HepG2 (cell line): ENCODE results near the gene CREB3. TPM values are rescaled to one million over a fixed set of nuclear protein-coding genes. Genes with fewer than 3 reads are reported as not detected.

Source experiments
- ATF7-NPFF ChIP-seq: sonication (generic); formaldehyde crosslinking; IDR thresholded peaks from 2 replicates; pipeline ENCODE4 v1.8.1; 2023; ENCODE audit warnings: mild to moderate bottlenecking, low read depth, missing genetic modification reagents, moderate library complexity
- BATF2 ChIP-seq: sonication (generic); formaldehyde crosslinking; IDR thresholded peaks from 2 replicates; pipeline ENCODE4 v1.8.0; 2022; ENCODE audit warnings: mild to moderate bottlenecking, missing genetic modification reagents, moderate library complexity
- CBX5 ChIP-seq: sonication (generic); formaldehyde crosslinking; IDR thresholded peaks from 2 replicates; pipeline ENCODE4 v1.4.0; 2020; ENCODE audit warnings: missing genetic modification reagents, borderline replicate concordance
- KLF13 ChIP-seq: sonication (generic); formaldehyde crosslinking; IDR thresholded peaks from 2 replicates; pipeline ENCODE4 v1.4.0; 2020; ENCODE audit warnings: mild to moderate bottlenecking, missing genetic modification reagents
- MEF2D ChIP-seq: sonication (generic); formaldehyde crosslinking; IDR thresholded peaks from 2 replicates; pipeline ENCODE4 v1.5.1; 2020; ENCODE audit warnings: mild to moderate bottlenecking, missing genetic modification reagents
- SALL2 ChIP-seq: sonication (generic); formaldehyde crosslinking; IDR thresholded peaks from 2 replicates; pipeline ENCODE4 v1.8.1; 2023; ENCODE audit warnings: mild to moderate bottlenecking, missing genetic modification reagents, inconsistent platforms
- THYN1 ChIP-seq: sonication (generic); formaldehyde crosslinking; IDR thresholded peaks from 2 replicates; pipeline ENCODE4 v1.8.1; 2023; ENCODE audit warnings: low read depth, mild to moderate bottlenecking, moderate library complexity, missing genetic modification reagents, borderline replicate concordance
- UBTF ChIP-seq: sonication (generic); formaldehyde crosslinking; IDR thresholded peaks from 2 replicates; pipeline ENCODE4 v1.4.0; 2020; ENCODE audit warnings: mild to moderate bottlenecking, missing genetic modification reagents
- ZBTB37 ChIP-seq: sonication (generic); formaldehyde crosslinking; IDR thresholded peaks from 2 replicates; pipeline ENCODE4 v1.4.0; 2020; ENCODE audit warnings: mild to moderate bottlenecking, missing genetic modification reagents
- ZBTB7A ChIP-seq: sonication (generic); formaldehyde crosslinking; IDR thresholded peaks from 2 replicates; pipeline ENCODE4 v1.8.0; 2022; ENCODE audit warnings: mild to moderate bottlenecking, missing genetic modification reagents
- ZFP36L1 ChIP-seq: sonication (generic); formaldehyde crosslinking; IDR thresholded peaks from 2 replicates; pipeline ENCODE4 v1.8.0; 2022; ENCODE audit warnings: mild to moderate bottlenecking, missing genetic modification reagents, moderate library complexity
- ZNF557 ChIP-seq: sonication (generic); formaldehyde crosslinking; IDR thresholded peaks from 2 replicates; pipeline ENCODE4 v1.4.0; 2020; ENCODE audit warnings: missing genetic modification reagents
- ZNF570 ChIP-seq: sonication (generic); formaldehyde crosslinking; IDR thresholded peaks from 2 replicates; pipeline ENCODE4 v1.4.0; 2020; ENCODE audit warnings: mild to moderate bottlenecking, missing genetic modification reagents, borderline replicate concordance
- ZNF616 ChIP-seq: sonication (generic); formaldehyde crosslinking; IDR thresholded peaks from 2 replicates; pipeline ENCODE4 v1.5.0; 2020; ENCODE audit warnings: low read depth, mild to moderate bottlenecking, missing genetic modification reagents
- ZNF879 ChIP-seq: sonication (generic); formaldehyde crosslinking; IDR thresholded peaks from 2 replicates; pipeline ENCODE4 v1.8.1; 2023; ENCODE audit warnings: missing genetic modification reagents
- polyA plus RNA-seq, 8 experiments: library from polyadenylated mRNA; depleted of rRNA in 3 of 8; stranded (reverse) in 7 of 8; unstranded in 1 of 8; fragments of >200 nt; fragmentation: Illumina TruSeq in 4 of 8; extraction: Trizol in 4 of 8; gene quantifications; 2 replicates each; pipeline versions ENCODE4 v1.2.1 to v1.2.3, GENCODE V29; 2011 to 2016; ENCODE audit warnings: low read depth in 4 of 8, missing spikeins in 1 of 8, mixed read lengths in 1 of 8; ENCODE audit not compliant: insufficient read depth in 1 of 8
- total RNA-seq, 5 experiments: library from RNA; depleted of rRNA; stranded (reverse); fragments of >200 nt; fragmentation: Illumina TruSeq; extraction: Trizol; gene quantifications; 2 replicates each; pipeline ENCODE4 v1.2.3, GENCODE V29; 2016; ENCODE audit warnings: low read depth in 1 of 5
- TF ChIP-seq, protein P1 (sequence below): sonication (generic); formaldehyde crosslinking; IDR thresholded peaks from 2 replicates; pipeline ENCODE4 v1.4.0; 2020; ENCODE audit warnings: missing genetic modification reagents, mild to moderate bottlenecking, borderline replicate concordance
- TF ChIP-seq, protein P2 (sequence below): sonication (generic); formaldehyde crosslinking; IDR thresholded peaks from 2 replicates; pipeline ENCODE4 v1.8.0; 2022; ENCODE audit warnings: mild to moderate bottlenecking, missing genetic modification reagents; ENCODE audit not compliant: insufficient replicate concordance
- TF ChIP-seq, protein P3 (sequence below): fragments of 450-650 bp; IDR thresholded peaks from 2 replicates; pipeline ENCODE4 v1.6.1; 2016

Gene CREB3
- total and polyA plus RNA-seq, 2 of the 13 experiments (the other 11 are each of a cell fraction or from before 2014, with no cell fraction given), result 11.1 to 34.2 TPM

DNA sequence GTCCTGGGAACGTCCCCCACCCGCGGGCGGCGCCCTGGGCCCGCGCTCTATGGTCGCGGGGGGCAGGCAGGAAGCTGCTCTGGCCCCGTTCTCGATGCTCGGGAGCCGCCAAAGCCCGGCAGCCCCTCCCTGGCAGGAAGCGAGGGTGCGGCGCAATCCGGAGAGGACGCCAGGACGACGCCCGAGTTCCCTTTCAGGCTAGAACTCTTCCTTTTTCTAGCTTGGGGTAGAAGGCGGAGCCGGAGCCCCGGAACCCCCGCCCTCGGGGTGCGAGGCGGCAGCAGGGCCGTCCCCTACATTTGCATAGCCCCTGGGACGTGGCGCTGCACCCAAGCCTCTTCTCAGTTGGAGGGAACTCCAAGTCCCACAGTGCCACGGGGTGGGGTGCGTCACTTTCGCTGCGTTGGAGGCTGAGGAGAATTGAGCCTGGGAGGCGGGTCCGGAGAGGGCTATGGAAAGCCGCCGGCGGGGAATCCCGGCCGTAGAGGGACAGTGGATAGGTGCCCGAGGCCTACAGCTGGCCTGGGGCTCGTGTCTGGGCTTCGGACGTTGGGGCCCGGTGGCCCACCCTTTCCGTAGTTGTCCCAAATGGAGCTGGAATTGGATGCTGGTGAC lies at the start of gene CREB3, which contains the start of gene TLN1 (continued):
- TF ChIP-seq SALL2 (CRISPR knock-in tag), result peak; percentile 97
- TF ChIP-seq ZFP36L1, result no peak; the same call in 1 of the 2 replicates
- TF ChIP-seq ZNF557 (CRISPR knock-in tag), result no peak
- peak; percentile 92 for TF ChIP-seq UBTF
- TF ChIP-seq, protein P1, sequence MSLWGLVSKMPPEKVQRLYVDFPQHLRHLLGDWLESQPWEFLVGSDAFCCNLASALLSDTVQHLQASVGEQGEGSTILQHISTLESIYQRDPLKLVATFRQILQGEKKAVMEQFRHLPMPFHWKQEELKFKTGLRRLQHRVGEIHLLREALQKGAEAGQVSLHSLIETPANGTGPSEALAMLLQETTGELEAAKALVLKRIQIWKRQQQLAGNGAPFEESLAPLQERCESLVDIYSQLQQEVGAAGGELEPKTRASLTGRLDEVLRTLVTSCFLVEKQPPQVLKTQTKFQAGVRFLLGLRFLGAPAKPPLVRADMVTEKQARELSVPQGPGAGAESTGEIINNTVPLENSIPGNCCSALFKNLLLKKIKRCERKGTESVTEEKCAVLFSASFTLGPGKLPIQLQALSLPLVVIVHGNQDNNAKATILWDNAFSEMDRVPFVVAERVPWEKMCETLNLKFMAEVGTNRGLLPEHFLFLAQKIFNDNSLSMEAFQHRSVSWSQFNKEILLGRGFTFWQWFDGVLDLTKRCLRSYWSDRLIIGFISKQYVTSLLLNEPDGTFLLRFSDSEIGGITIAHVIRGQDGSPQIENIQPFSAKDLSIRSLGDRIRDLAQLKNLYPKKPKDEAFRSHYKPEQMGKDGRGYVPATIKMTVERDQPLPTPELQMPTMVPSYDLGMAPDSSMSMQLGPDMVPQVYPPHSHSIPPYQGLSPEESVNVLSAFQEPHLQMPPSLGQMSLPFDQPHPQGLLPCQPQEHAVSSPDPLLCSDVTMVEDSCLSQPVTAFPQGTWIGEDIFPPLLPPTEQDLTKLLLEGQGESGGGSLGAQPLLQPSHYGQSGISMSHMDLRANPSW (CRISPR knock-in tag), result no peak; the same call in 1 of the 2 replicates
- TF ChIP-seq ZNF570 (CRISPR knock-in tag), result no peak
- no peak for TF ChIP-seq ZBTB7A (CRISPR knock-in tag)
- TF ChIP-seq ZNF616, result no peak
- no peak; the same call in 1 of the 2 replicates for TF ChIP-seq CBX5 (CRISPR knock-in tag)
- TF ChIP-seq, protein P2, sequence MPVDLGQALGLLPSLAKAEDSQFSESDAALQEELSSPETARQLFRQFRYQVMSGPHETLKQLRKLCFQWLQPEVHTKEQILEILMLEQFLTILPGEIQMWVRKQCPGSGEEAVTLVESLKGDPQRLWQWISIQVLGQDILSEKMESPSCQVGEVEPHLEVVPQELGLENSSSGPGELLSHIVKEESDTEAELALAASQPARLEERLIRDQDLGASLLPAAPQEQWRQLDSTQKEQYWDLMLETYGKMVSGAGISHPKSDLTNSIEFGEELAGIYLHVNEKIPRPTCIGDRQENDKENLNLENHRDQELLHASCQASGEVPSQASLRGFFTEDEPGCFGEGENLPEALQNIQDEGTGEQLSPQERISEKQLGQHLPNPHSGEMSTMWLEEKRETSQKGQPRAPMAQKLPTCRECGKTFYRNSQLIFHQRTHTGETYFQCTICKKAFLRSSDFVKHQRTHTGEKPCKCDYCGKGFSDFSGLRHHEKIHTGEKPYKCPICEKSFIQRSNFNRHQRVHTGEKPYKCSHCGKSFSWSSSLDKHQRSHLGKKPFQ (CRISPR knock-in tag), result peak; percentile 73
- peak; percentile 69; the same call in 1 of the 2 replicates for TF ChIP-seq ATF7-NPFF (CRISPR knock-in tag)
- 0 out of 2 replicates have a peak, but pooled peaks have one; percentile 66 for TF ChIP-seq MEF2D (CRISPR knock-in tag)
- TF ChIP-seq THYN1, result no peak
- 0 out of 2 replicates have a peak, but pooled peaks have one; percentile 74 for TF ChIP-seq ZNF879 (CRISPR knock-in tag)
- TF ChIP-seq KLF13 (CRISPR knock-in tag), result no peak
- TF ChIP-seq, protein P3, sequence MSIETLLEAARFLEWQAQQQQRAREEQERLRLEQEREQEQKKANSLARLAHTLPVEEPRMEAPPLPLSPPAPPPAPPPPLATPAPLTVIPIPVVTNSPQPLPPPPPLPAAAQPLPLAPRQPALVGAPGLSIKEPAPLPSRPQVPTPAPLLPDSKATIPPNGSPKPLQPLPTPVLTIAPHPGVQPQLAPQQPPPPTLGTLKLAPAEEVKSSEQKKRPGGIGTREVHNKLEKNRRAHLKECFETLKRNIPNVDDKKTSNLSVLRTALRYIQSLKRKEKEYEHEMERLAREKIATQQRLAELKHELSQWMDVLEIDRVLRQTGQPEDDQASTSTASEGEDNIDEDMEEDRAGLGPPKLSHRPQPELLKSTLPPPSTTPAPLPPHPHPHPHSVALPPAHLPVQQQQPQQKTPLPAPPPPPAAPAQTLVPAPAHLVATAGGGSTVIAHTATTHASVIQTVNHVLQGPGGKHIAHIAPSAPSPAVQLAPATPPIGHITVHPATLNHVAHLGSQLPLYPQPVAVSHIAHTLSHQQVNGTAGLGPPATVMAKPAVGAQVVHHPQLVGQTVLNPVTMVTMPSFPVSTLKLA, result peak; percentile 4; the same call in 1 of the 2 replicates
- no peak for TF ChIP-seq BATF2
- TF ChIP-seq ZBTB37, result no peak
